ENCODE results near the gene CYP1A2.

Gene CYP1A2

GRCh38 chr15:74775894-74776293 is 27.2 kb downstream of the CYP1A2 start:
- Histone ChIP-seq H3K4me3 (ENCODE audit: insufficient read depth, low read length, poor library complexity, severe bottlenecking) (no peak overlapping the region), H3K36me3 (ENCODE audit: low read length) (no peaks in the 10 kb centered on the region), H3K9ac (ENCODE audit: low read length) (peak overlapping the region; percentile 41), H3K27ac (ENCODE audit: low read depth, low read length) (peak overlapping the region; percentile 96), H3K79me2 (ENCODE audit: insufficient read depth, low read length) (peaks cover 30% of the 10 kb centered on the region), H2AFZ (ENCODE audit: low read depth, low read length, severe bottlenecking) (no peak overlapping the region), H3K9me2 (replicated peaks; ENCODE audit: insufficient read depth, low read length) (no peaks in the 10 kb centered on the region), H3K9me3 (ENCODE audit: insufficient read depth, low read length) (no peaks in the 10 kb centered on the region), H3K4me2 (ENCODE audit: low read depth, low read length, poor library complexity, severe bottlenecking) (peak overlapping the region; percentile 59), H3K27me3 (ENCODE audit: low read length) (no peaks in the 10 kb centered on the region), H3F3A (ENCODE audit: insufficient read depth) (peaks cover 53% of the 10 kb centered on the region), H4K20me1 (ENCODE audit: low read depth, low read length) (no peaks in the 10 kb centered on the region)
- TF ChIP-seq, protein P1, sequence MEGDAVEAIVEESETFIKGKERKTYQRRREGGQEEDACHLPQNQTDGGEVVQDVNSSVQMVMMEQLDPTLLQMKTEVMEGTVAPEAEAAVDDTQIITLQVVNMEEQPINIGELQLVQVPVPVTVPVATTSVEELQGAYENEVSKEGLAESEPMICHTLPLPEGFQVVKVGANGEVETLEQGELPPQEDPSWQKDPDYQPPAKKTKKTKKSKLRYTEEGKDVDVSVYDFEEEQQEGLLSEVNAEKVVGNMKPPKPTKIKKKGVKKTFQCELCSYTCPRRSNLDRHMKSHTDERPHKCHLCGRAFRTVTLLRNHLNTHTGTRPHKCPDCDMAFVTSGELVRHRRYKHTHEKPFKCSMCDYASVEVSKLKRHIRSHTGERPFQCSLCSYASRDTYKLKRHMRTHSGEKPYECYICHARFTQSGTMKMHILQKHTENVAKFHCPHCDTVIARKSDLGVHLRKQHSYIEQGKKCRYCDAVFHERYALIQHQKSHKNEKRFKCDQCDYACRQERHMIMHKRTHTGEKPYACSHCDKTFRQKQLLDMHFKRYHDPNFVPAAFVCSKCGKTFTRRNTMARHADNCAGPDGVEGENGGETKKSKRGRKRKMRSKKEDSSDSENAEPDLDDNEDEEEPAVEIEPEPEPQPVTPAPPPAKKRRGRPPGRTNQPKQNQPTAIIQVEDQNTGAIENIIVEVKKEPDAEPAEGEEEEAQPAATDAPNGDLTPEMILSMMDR (IDR thresholded peaks at IDR 0.05; ENCODE audit: insufficient read depth, low read length, poor library complexity, severe bottlenecking), result no peak
- TF ChIP-seq EZH2phosphoT487 (conservative IDR thresholded peaks at IDR 0.05; ENCODE audit: low read length), result no peak

DNA sequence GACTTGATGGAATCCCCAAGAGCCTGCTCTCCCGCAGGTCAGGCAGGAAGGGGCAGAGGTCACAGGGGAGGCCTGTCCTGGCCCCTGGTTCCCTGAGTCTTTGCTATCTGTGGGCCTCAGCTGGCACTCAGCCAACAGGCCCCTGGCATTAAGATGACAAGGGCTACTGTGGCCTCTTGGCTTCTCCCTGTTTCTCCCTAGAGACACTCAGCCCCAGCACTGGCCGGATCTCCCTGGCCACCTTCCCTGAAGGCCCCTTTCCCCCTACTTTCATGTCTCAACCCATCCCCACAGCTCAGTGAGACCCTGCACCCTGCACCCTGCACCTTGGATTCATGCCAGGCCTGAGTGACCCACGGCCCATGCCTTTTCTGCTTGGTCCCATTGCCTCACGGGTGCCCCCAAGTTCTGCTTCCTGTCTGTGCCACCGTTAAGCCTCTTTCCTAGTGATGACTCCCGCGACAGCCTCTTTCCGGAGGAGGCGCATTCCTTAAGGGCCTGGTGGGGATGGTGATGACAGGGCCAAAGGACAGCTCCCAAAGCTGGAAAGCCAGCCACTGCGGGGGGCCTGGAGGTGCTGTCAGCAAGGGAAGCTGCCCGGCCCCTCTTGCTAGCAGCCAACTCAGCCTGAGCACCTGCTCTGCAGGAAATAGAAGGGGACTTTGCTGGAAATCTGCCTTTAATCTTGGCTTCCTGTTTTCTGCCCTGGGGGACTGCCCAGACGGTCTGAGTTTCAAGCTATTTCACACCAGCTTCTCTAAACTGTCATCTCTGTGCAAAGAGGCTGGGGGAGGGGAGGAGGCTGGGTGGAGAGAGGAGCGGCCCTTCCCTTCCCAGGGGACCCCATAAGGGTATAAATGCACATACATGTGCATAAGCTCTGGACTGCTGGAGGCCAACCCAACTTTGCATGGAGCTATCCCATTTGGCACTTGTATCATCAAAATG is 28.4 kb downstream of the CYP1A2 start:
- TF ChIP-seq, protein P1 (IDR thresholded peaks at IDR 0.05; ENCODE audit: insufficient read depth, low read length, poor library complexity, severe bottlenecking), result no peak
- no peak for TF ChIP-seq EZH2phosphoT487 (conservative IDR thresholded peaks at IDR 0.05; ENCODE audit: low read length)
- H4K20me1 ChIP-seq (ENCODE audit: low read depth, low read length), result no peaks in the 10 kb centered on the region
- peak overlapping the region; percentile 21 for H3K4me3 ChIP-seq (ENCODE audit: insufficient read depth, low read length, poor library complexity, severe bottlenecking)
- peak overlapping the region; percentile 66 for H3K9ac ChIP-seq (ENCODE audit: low read length)
- peak overlapping the region; percentile 96 for H3K27ac ChIP-seq (ENCODE audit: low read depth, low read length)
- no peaks in the 10 kb centered on the region for H3K27me3 ChIP-seq (ENCODE audit: low read length)
- H3K36me3 ChIP-seq (ENCODE audit: low read length), result no peaks in the 10 kb centered on the region
- H3K79me2 ChIP-seq (ENCODE audit: insufficient read depth, low read length), result peaks cover 37% of the 10 kb centered on the region
- peak overlapping the region; percentile 80 for H3K4me2 ChIP-seq (ENCODE audit: low read depth, low read length, poor library complexity, severe bottlenecking)
- H2AFZ ChIP-seq (ENCODE audit: low read depth, low read length, severe bottlenecking), result no peak overlapping the region
- H3K9me2 ChIP-seq (replicated peaks; ENCODE audit: insufficient read depth, low read length), result no peaks in the 10 kb centered on the region
- no peaks in the 10 kb centered on the region for H3K9me3 ChIP-seq (ENCODE audit: insufficient read depth, low read length)
- peaks cover 60% of the 10 kb centered on the region for H3F3A ChIP-seq (ENCODE audit: insufficient read depth)

GRCh38 chr15:74777769-74778598 is 29.3 kb downstream of the CYP1A2 start:
- peak overlapping the region; percentile 96 for H3K27ac ChIP-seq (ENCODE audit: low read depth, low read length)
- H3K9me2 ChIP-seq (replicated peaks; ENCODE audit: insufficient read depth, low read length), result no peaks in the 10 kb centered on the region
- H3K4me2 ChIP-seq (ENCODE audit: low read depth, low read length, poor library complexity, severe bottlenecking), result peak overlapping the region; percentile 80

More at GRCh38 chr15:74777769-74778598, 29.3 kb downstream of the CYP1A2 start:
- Histone ChIP-seq H3K79me2 (ENCODE audit: insufficient read depth, low read length) (peaks cover 44% of the 10 kb centered on the region), H3K27me3 (ENCODE audit: low read length) (no peaks in the 10 kb centered on the region), H3K36me3 (ENCODE audit: low read length) (no peaks in the 10 kb centered on the region), H3K4me3 (ENCODE audit: insufficient read depth, low read length, poor library complexity, severe bottlenecking) (peak overlapping the region; percentile 12), H2AFZ (ENCODE audit: low read depth, low read length, severe bottlenecking) (no peak overlapping the region), H3K9ac (ENCODE audit: low read length) (peak overlapping the region; percentile 66), H3F3A (ENCODE audit: insufficient read depth) (peaks cover 65% of the 10 kb centered on the region), H3K9me3 (ENCODE audit: insufficient read depth, low read length) (no peaks in the 10 kb centered on the region), H4K20me1 (ENCODE audit: low read depth, low read length) (no peaks in the 10 kb centered on the region)
- no peak for TF ChIP-seq EZH2phosphoT487 (conservative IDR thresholded peaks at IDR 0.05; ENCODE audit: low read length)
- TF ChIP-seq, protein P1 (IDR thresholded peaks at IDR 0.05; ENCODE audit: insufficient read depth, low read length, poor library complexity, severe bottlenecking), result no peak

Data from SU-DHL-6 (cell line).